Keratinocyte (primary cell): ENCODE results near the gene KRTAP4-3. TPM values are rescaled to one million over a fixed set of nuclear protein-coding genes. Genes with fewer than 3 reads are reported as not detected.

Experiments used
- DNase-seq: peaks from one replicate; pipeline ENCODE4 v3.0.0-alpha.2; 2011; ENCODE audit warnings: low read depth, missing footprints, low spot score
- FAIRE-seq: peaks from 2 replicates; lab custom pipeline; 2011; peaks lifted over from hg19 to GRCh38; lab: Jason Lieb, UNC
- H2AFZ ChIP-seq: 2 replicates; pipeline ENCODE4 v1.6.0; 2012; ENCODE audit warnings: low read length, control low read depth, inconsistent platforms; ENCODE audit not compliant: control insufficient read depth
- H3K27ac ChIP-seq: 2 replicates; pipeline ENCODE4 v1.5.1; 2011; ENCODE audit warnings: low read length; ENCODE audit not compliant: control insufficient read depth, insufficient read depth
- H3K27me3 ChIP-seq: 3 replicates; pipeline ENCODE4 v1.6.0; 2011; ENCODE audit warnings: low read length; ENCODE audit not compliant: control insufficient read depth, insufficient read depth; ENCODE audit errors: extremely low read depth
- H3K36me3 ChIP-seq, 2 experiments: 2 replicates in 1 of 2; 3 replicates in 1 of 2; pipeline ENCODE4 v1.5.1; 2011; ENCODE audit warnings: low read length in 2 of 2, mild to moderate bottlenecking in 1 of 2; ENCODE audit not compliant: control insufficient read depth in 2 of 2, insufficient read depth in 2 of 2; ENCODE audit errors: extremely low read depth in 1 of 2
- H3K4me1 ChIP-seq: 3 replicates; pipeline ENCODE4 v1.5.1; 2011; ENCODE audit warnings: low read length; ENCODE audit not compliant: control insufficient read depth, insufficient read depth; ENCODE audit errors: extremely low read depth
- H3K4me2 ChIP-seq: 3 replicates; pipeline ENCODE4 v1.6.0; 2011; ENCODE audit warnings: low read depth, low read length; ENCODE audit not compliant: control insufficient read depth, insufficient read depth; ENCODE audit errors: extremely low read depth
- H3K4me3 ChIP-seq, 3 experiments: fragments of 200-600 bp in 1 of 3; sonication (generic) in 1 of 3; 2 replicates in 2 of 3; 3 replicates in 1 of 3; pipeline ENCODE4 v1.5.1; 2011 to 2016; ENCODE audit warnings: low read length in 3 of 3, mild to moderate bottlenecking in 3 of 3, control low read depth in 2 of 3, inconsistent platforms in 1 of 3, low read depth in 1 of 3, mixed read lengths in 1 of 3, mixed run types in 1 of 3, moderate library complexity in 1 of 3; ENCODE audit not compliant: control insufficient read depth in 2 of 3, insufficient read depth in 2 of 3; ENCODE audit errors: extremely low read depth in 1 of 3
- H3K79me2 ChIP-seq: 2 replicates; pipeline ENCODE4 v1.6.0; 2012; ENCODE audit warnings: low read length; ENCODE audit not compliant: control insufficient read depth, insufficient read depth
- H3K9ac ChIP-seq: 3 replicates; pipeline ENCODE4 v1.6.0; 2011; ENCODE audit warnings: low read length; ENCODE audit not compliant: control insufficient read depth, insufficient read depth; ENCODE audit errors: extremely low read depth
- H3K9me1 ChIP-seq: 3 replicates; pipeline ENCODE4 v1.6.0; 2011; ENCODE audit warnings: low read length; ENCODE audit not compliant: control insufficient read depth, insufficient read depth; ENCODE audit errors: extremely low read depth
- H3K9me3 ChIP-seq: 2 replicates; pipeline ENCODE4 v1.5.1; 2012; ENCODE audit warnings: low read depth, low read length; ENCODE audit not compliant: control insufficient read depth
- H4K20me1 ChIP-seq: 3 replicates; pipeline ENCODE4 v1.6.0; 2011; ENCODE audit warnings: low read length; ENCODE audit not compliant: control insufficient read depth, insufficient read depth; ENCODE audit errors: extremely low read depth
- EZH2 ChIP-seq: IDR thresholded peaks from one replicate; pipeline ENCODE4 v1.6.1; 2012; ENCODE audit warnings: inconsistent platforms, mild to moderate bottlenecking, low read length, moderate library complexity
- dilution Hi-C: fragments of 300-500 bp; cut with MboI; formaldehyde crosslinking; loops from one replicate; pipeline ENCODE4 v1.7.0; 2020; ENCODE audit warnings: low sequenced_read_pairs; ENCODE audit not compliant: extremely low pct_ligation_motif_present
- polyA plus RNA-seq, 5 experiments: library from polyadenylated mRNA; depleted of rRNA in 3 of 5; stranded (reverse) in 3 of 5; stranded (forward) in 1 of 5; unstranded in 1 of 5; fragments of >200 nt; gene quantifications; 1 replicate in 1 of 5; 2 replicates in 3 of 5; 3 replicates in 1 of 5; pipeline versions ENCODE4 v1.2.1 to v1.2.3, GENCODE V29; 2011 to 2012; ENCODE audit warnings: missing spikeins in 2 of 5, low read depth in 1 of 5, low replicate concordance in 1 of 5
- TF ChIP-seq, protein P1 (sequence below), 3 experiments: IDR thresholded peaks in 1 of 3; conservative IDR thresholded peaks in 1 of 3; optimal IDR thresholded peaks in 1 of 3; 2 replicates in 2 of 3; 3 replicates in 1 of 3; pipeline versions ENCODE3 to v1.5.1; 2011; ENCODE audit warnings: low read length in 3 of 3, mild to moderate bottlenecking in 3 of 3, moderate library complexity in 2 of 3, control low read depth in 1 of 3, inconsistent platforms in 1 of 3; ENCODE audit not compliant: insufficient read depth in 2 of 3; ENCODE audit errors: extremely low read depth in 1 of 3

Gene KRTAP4-3
- polyA plus RNA-seq, 1 donor (not counting 4 experiments of a cell fraction or from before 2014, with no cell fraction given): not detected

DNA sequence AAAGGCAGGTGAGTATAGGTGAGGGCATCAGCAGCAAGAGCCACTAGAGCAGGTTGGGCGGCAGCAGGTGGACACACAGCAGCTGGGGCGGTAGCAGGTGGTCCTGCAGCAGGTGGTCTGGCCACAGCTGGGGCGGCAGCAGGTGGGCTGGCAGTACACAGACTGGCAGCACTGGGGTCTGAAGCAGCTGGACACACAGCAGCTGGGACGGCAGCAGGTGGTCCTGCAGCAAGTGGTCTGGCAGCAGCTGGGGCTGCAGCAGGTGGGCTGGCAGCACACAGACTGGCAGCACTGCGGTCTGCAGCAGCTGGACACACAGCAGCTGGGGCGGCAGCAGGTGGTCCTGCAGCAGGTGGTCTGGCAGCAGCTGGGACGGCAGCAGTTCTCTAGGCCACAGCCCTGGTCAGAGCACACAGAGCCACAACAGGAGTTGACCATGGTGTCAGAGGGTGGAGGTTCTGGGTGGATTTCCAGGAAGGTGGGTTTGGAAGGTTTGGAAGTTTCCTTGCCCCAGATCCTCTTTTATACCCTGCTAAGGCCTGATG, 9.8 kb upstream of the KRTAP4-3 start, which contains the start of gene KRTAP4-2:
Gene KRTAP4-2, minus strand, starts transcription at position 495 of the 545 bp plus-strand sequence. Its CDS starts 57 bp downstream, at position 438.
- DNase-seq: no peak
- Histone ChIP-seq H3K36me3 (no peaks in the 10 kb centered on the region), H2AFZ (no peak within 1 kb of the TSS), H3K27me3 (no peaks in the 10 kb centered on the region), H3K4me2 (no peak within 1 kb of the TSS), H3K4me3 (no peak within 1 kb of the TSS), H3K79me2 (no peaks in the 10 kb centered on the region), H3K27ac (no peak within 1 kb of the TSS), H4K20me1 (no peaks in the 10 kb centered on the region), H3K9me3 (no peaks in the 10 kb centered on the region), H3K9ac (no peak within 1 kb of the TSS), H3K4me1 (peaks cover 9% of the 10 kb centered on the region), H3K9me1 (no peaks in the 10 kb centered on the region)
- dilution Hi-C loops: no loop called here
- TF ChIP-seq, protein P1, sequence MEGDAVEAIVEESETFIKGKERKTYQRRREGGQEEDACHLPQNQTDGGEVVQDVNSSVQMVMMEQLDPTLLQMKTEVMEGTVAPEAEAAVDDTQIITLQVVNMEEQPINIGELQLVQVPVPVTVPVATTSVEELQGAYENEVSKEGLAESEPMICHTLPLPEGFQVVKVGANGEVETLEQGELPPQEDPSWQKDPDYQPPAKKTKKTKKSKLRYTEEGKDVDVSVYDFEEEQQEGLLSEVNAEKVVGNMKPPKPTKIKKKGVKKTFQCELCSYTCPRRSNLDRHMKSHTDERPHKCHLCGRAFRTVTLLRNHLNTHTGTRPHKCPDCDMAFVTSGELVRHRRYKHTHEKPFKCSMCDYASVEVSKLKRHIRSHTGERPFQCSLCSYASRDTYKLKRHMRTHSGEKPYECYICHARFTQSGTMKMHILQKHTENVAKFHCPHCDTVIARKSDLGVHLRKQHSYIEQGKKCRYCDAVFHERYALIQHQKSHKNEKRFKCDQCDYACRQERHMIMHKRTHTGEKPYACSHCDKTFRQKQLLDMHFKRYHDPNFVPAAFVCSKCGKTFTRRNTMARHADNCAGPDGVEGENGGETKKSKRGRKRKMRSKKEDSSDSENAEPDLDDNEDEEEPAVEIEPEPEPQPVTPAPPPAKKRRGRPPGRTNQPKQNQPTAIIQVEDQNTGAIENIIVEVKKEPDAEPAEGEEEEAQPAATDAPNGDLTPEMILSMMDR (optimal IDR thresholded peaks at IDR 0.05 in 1 of 3, IDR thresholded peaks at IDR 0.05 in 1 of 3, conservative IDR thresholded peaks at IDR 0.05 in 1 of 3; ENCODE audit: extremely low read depth in 1 of 3, insufficient read depth in 2 of 3, low read length in 3 of 3): no peak
- no peak for FAIRE-seq

DNA sequence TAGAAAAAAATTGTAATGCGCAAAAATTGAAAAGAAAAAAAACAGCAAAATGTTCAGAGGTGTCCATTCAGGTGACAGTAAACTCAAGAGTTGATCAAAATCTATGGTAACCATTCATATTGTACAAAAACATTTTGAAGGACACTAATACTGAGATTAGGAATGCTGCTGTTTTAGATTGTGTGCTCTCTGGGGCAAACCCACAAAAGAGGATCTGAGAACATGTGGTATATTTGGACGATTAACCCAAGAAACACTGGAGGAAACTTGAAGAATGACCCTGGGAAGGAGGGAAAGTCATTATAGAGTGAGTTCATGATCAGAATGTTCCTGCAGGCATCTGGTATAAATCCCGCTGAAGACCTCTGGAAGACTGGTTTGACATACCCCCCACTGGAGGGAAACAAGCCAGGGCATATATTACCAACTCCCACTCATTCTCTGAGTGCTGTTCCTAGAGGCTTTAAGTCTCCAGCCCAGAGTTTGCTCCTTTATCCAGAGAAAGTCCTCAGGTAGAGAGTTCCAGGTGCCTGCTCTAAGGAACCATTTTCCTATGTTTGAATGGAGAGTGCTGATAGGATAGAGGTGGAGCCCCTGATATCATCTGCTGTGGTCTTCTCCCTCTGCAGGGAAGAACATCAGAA, 8.8 kb upstream of the KRTAP4-3 start:
- Histone ChIP-seq H3K4me1 (peaks cover 9% of the 10 kb centered on the region), H3K27me3 (no peaks in the 10 kb centered on the region), H3K4me2 (no peak overlapping the region), H4K20me1 (no peaks in the 10 kb centered on the region), H3K9me3 (no peaks in the 10 kb centered on the region), H3K4me3 (no peak overlapping the region), H3K27ac (no peak overlapping the region), H2AFZ (no peak overlapping the region), H3K36me3 (no peaks in the 10 kb centered on the region), H3K9ac (no peak overlapping the region), H3K9me1 (no peaks in the 10 kb centered on the region), H3K79me2 (no peaks in the 10 kb centered on the region)
- no peak for TF ChIP-seq EZH2
- TF ChIP-seq, protein P1 (optimal IDR thresholded peaks at IDR 0.05 in 1 of 3, IDR thresholded peaks at IDR 0.05 in 1 of 3, conservative IDR thresholded peaks at IDR 0.05 in 1 of 3; ENCODE audit: extremely low read depth in 1 of 3, insufficient read depth in 2 of 3, low read length in 3 of 3): no peak
- dilution Hi-C loops: no loop called here
- FAIRE-seq (no peak), DNase-seq (no peak)
